H9 (cell line): Measurements from ENCODE around the gene SPRED2. TPM values are rescaled to one million over a fixed set of nuclear protein-coding genes. Genes with fewer than 3 reads are reported as not detected.

Experiments used
- DNase-seq: peaks from one replicate; pipeline ENCODE4 v3.0.0-alpha.2; 2017
- H2AFZ ChIP-seq: one replicate; pipeline ENCODE4 v1.6.1; 2013; ENCODE audit warnings: mild to moderate bottlenecking, low read length, control low read depth, moderate library complexity
- H2AK5ac ChIP-seq: 2 replicates; pipeline ENCODE4 v1.6.1; 2013; ENCODE audit warnings: low read length, control low read depth, mixed read lengths; ENCODE audit not compliant: insufficient read length
- H2BK120ac ChIP-seq: one replicate; pipeline ENCODE4 v1.6.1; 2013; ENCODE audit warnings: low read depth, mild to moderate bottlenecking, low read length, control low read depth, inconsistent platforms; ENCODE audit not compliant: poor library complexity, severe bottlenecking
- H2BK12ac ChIP-seq: 2 replicates; pipeline ENCODE4 v1.6.1; 2013; ENCODE audit warnings: low read length, control low read depth, mixed read lengths, low read depth; ENCODE audit not compliant: insufficient read length
- H2BK15ac ChIP-seq: 2 replicates; pipeline ENCODE4 v1.6.1; 2013; ENCODE audit warnings: low read depth, low read length, control low read depth
- H2BK20ac ChIP-seq: one replicate; pipeline ENCODE4 v1.6.1; 2013; ENCODE audit warnings: low read depth, mild to moderate bottlenecking, low read length, control low read depth, inconsistent platforms; ENCODE audit not compliant: poor library complexity, severe bottlenecking
- H2BK5ac ChIP-seq: 2 replicates; pipeline ENCODE4 v1.6.1; 2013; ENCODE audit warnings: low read length, control low read depth, mixed read lengths; ENCODE audit not compliant: insufficient read length
- H3K14ac ChIP-seq: 2 replicates; pipeline ENCODE4 v1.6.1; 2013; ENCODE audit warnings: low read length, control low read depth; ENCODE audit not compliant: insufficient read depth
- H3K18ac ChIP-seq: 2 replicates; pipeline ENCODE4 v1.6.1; 2013; ENCODE audit warnings: low read depth, mild to moderate bottlenecking, mixed read lengths, low read length, control low read depth; ENCODE audit not compliant: insufficient read length
- H3K23ac ChIP-seq: 2 replicates; pipeline ENCODE4 v1.6.1; 2013; ENCODE audit warnings: low read length, control low read depth, mixed read lengths, low read depth; ENCODE audit not compliant: insufficient read length
- H3K23me2 ChIP-seq: 2 replicates; pipeline ENCODE4 v1.6.1; 2013; ENCODE audit warnings: low read depth, mild to moderate bottlenecking, mixed read lengths, low read length, control low read depth; ENCODE audit not compliant: insufficient read length, poor library complexity, severe bottlenecking
- H3K27ac ChIP-seq: 2 replicates; pipeline ENCODE4 v1.5.1; 2013; ENCODE audit warnings: low read length, control low read depth, mixed read lengths, low read depth; ENCODE audit not compliant: insufficient read length
- H3K27me3 ChIP-seq: 2 replicates; pipeline ENCODE4 v1.6.1; 2013; ENCODE audit warnings: low read length, control low read depth, inconsistent platforms; ENCODE audit not compliant: insufficient read depth
- H3K4ac ChIP-seq: 2 replicates; pipeline ENCODE4 v1.6.1; 2013; ENCODE audit warnings: low read depth, mild to moderate bottlenecking, control low read depth, inconsistent platforms, low read length, moderate library complexity
- H3K4me1 ChIP-seq: 2 replicates; pipeline ENCODE4 v1.6.1; 2013; ENCODE audit warnings: low read length, control low read depth, inconsistent platforms; ENCODE audit not compliant: insufficient read depth
- H3K4me2 ChIP-seq: 2 replicates; pipeline ENCODE4 v1.6.1; 2013; ENCODE audit warnings: low read length, control low read depth, mixed read lengths; ENCODE audit not compliant: insufficient read length, insufficient read depth
- H3K56ac ChIP-seq: 2 replicates; pipeline ENCODE4 v1.6.1; 2013; ENCODE audit warnings: low read depth, mild to moderate bottlenecking, mixed read lengths, low read length, control low read depth; ENCODE audit not compliant: insufficient read length
- H3K79me1 ChIP-seq: 2 replicates; pipeline ENCODE4 v1.6.1; 2013; ENCODE audit warnings: low read depth, mild to moderate bottlenecking, moderate library complexity, low read length, control low read depth, inconsistent platforms; ENCODE audit not compliant: insufficient read depth, poor library complexity, severe bottlenecking
- H3K79me2 ChIP-seq: 2 replicates; pipeline ENCODE4 v1.6.1; 2013; ENCODE audit warnings: low read length, control low read depth, inconsistent platforms; ENCODE audit not compliant: insufficient read depth
- H3K9ac ChIP-seq: 2 replicates; pipeline ENCODE4 v1.6.1; 2013; ENCODE audit warnings: low read length, control low read depth, mixed read lengths; ENCODE audit not compliant: insufficient read length; ENCODE audit errors: extremely low read depth
- H3K9me3 ChIP-seq: one replicate; pipeline ENCODE4 v1.6.1; 2013; ENCODE audit warnings: low read depth, low read length, inconsistent platforms; ENCODE audit not compliant: control insufficient read depth
- H3T11ph ChIP-seq: one replicate; pipeline ENCODE4 v1.6.1; 2013; ENCODE audit warnings: mild to moderate bottlenecking, low read length, control low read depth, inconsistent platforms
- H4K20me1 ChIP-seq: one replicate; pipeline ENCODE4 v1.6.1; 2013; ENCODE audit not compliant: control insufficient read depth, insufficient read length, insufficient read depth
- H4K5ac ChIP-seq: 2 replicates; pipeline ENCODE4 v1.6.1; 2013; ENCODE audit warnings: low read depth, mild to moderate bottlenecking, mixed read lengths, low read length, control low read depth; ENCODE audit not compliant: insufficient read length
- H4K8ac ChIP-seq: replicated peaks from 2 replicates; pipeline ENCODE4 v1.6.1; 2013; ENCODE audit warnings: low read length, control low read depth, mixed read lengths, low read depth; ENCODE audit not compliant: insufficient read length
- H4K91ac ChIP-seq: 2 replicates; pipeline ENCODE4 v1.6.1; 2013; ENCODE audit warnings: low read depth, mild to moderate bottlenecking, moderate library complexity, mixed read lengths, low read length, control low read depth; ENCODE audit not compliant: insufficient read length
- H3K27ac Mint-ChIP-seq, 3 experiments: 2 replicates in 2 of 3; 3 replicates in 1 of 3; pipeline ENCODE4 v1.8.0; 2020 to 2021; ENCODE audit warnings: mixed read lengths in 3 of 3, mild to moderate bottlenecking in 1 of 3, moderate library complexity in 1 of 3
- H3K27me3 Mint-ChIP-seq: 2 replicates; pipeline ENCODE4 v1.8.0; 2021; ENCODE audit warnings: low read depth, mild to moderate bottlenecking, moderate library complexity, mixed read lengths
- H3K36me3 Mint-ChIP-seq, 3 experiments: 2 replicates in 2 of 3; 3 replicates in 1 of 3; pipeline ENCODE4 v1.8.0; 2020 to 2021; ENCODE audit warnings: low read depth in 3 of 3, mixed read lengths in 3 of 3; ENCODE audit not compliant: insufficient read depth in 1 of 3
- H3K4me1 Mint-ChIP-seq, 2 experiments: 2 replicates each; pipeline ENCODE4 v1.8.0; 2020; ENCODE audit warnings: mixed read lengths in 2 of 2
- H3K4me3 Mint-ChIP-seq, 2 experiments: 2 replicates in 1 of 2; 3 replicates in 1 of 2; pipeline ENCODE4 v1.8.0; 2020 to 2021; ENCODE audit warnings: mild to moderate bottlenecking in 2 of 2, mixed read lengths in 2 of 2, moderate library complexity in 1 of 2
- H3K9me3 Mint-ChIP-seq, 2 experiments: 2 replicates in 1 of 2; 3 replicates in 1 of 2; pipeline ENCODE4 v1.8.0; 2020; ENCODE audit warnings: mild to moderate bottlenecking in 2 of 2, mixed read lengths in 2 of 2, moderate library complexity in 1 of 2
- CTCF ChIP-seq: fragments of 200-600 bp; sonication (generic); conservative IDR thresholded peaks from 3 replicates; pipeline ENCODE4 v1.8.0; 2021; ENCODE audit warnings: antibody characterized with exemption, mild to moderate bottlenecking
- WGBS: extraction: QIAGEN DNeasy Blood & Tissue Kit; methylation state at CpG from one replicate; pipeline ENCODE4 v1.1.7; 2013; ENCODE audit warnings: missing lambda C conversion rate, low lambda C conversion rate, mixed read lengths; ENCODE audit not compliant: insufficient read length; ENCODE audit errors: extremely low coverage; 5-methylcytosine and 5-hydroxymethylcytosine counted together
- total RNA-seq: library from RNA; stranded (reverse); gene quantifications from 2 replicates; pipeline ENCODE4 v1.2.1, GENCODE V29; 2021

The SPRED2 gene
- total RNA-seq, 1 experiment from 2014 or later, result 23.5 TPM

- TF ChIP-seq CTCF, result no peak
- no peak overlapping the region for H3K4me3 Mint-ChIP-seq
- no CpG with 5 or more reads among the region's 2 CpGs for WGBS
- DNase-seq, result no peak
- H2BK12ac ChIP-seq, result no peak overlapping the region
- H3K27ac Mint-ChIP-seq, result no peak overlapping the region
- H3K79me2 ChIP-seq, result no peaks in the 10 kb centered on the region
- no peak overlapping the region for H2AK5ac ChIP-seq
- no peak overlapping the region for H2BK20ac ChIP-seq
- H3K9me3 ChIP-seq, result no peaks in the 10 kb centered on the region
- H2BK120ac ChIP-seq, result no peak overlapping the region
- no peak overlapping the region for H3K27ac ChIP-seq
- H4K5ac ChIP-seq, result no peak overlapping the region
- no peaks in the 10 kb centered on the region for H3K79me1 ChIP-seq
- H4K20me1 ChIP-seq, result no peaks in the 10 kb centered on the region
- H2BK5ac ChIP-seq, result no peak overlapping the region
- H4K91ac ChIP-seq, result no peak overlapping the region
- H3K9me3 Mint-ChIP-seq, result no peaks in the 10 kb centered on the region
- H3K56ac ChIP-seq, result no peak overlapping the region
- H3T11ph ChIP-seq, result no peak overlapping the region
- H2BK15ac ChIP-seq, result no peak overlapping the region
- no peaks in the 10 kb centered on the region for H3K27me3 Mint-ChIP-seq
- no peak overlapping the region for H3K23ac ChIP-seq
- no peaks in the 10 kb centered on the region for H3K4me1 Mint-ChIP-seq
- H3K23me2 ChIP-seq, result no peaks in the 10 kb centered on the region
- H3K9ac ChIP-seq, result no peak overlapping the region
- H3K4me1 ChIP-seq, result no peaks in the 10 kb centered on the region
- peaks cover 7 to 9% (median 8%) of the 10 kb centered on the region in 3 experiments; a peak in 6 of 7 replicates for H3K36me3 Mint-ChIP-seq
- no peak overlapping the region for H3K4ac ChIP-seq
- no peak overlapping the region for H3K4me2 ChIP-seq
- H3K14ac ChIP-seq, result no peak overlapping the region
- H4K8ac ChIP-seq, result no peak overlapping the region
- H3K18ac ChIP-seq, result no peak overlapping the region
- no peak overlapping the region for H2AFZ ChIP-seq
- H3K27me3 ChIP-seq, result no peaks in the 10 kb centered on the region
These were observed 111.5 kb downstream of the SPRED2 start for GRCh38 chr2:65320946-65321345.
